Stimulated activated CD4-positive, alpha-beta T cell treated with anti-CD3 and anti-CD28 coated beads, Interleukin-2, amount 100 ng/mL, for 4 hours (primary cell): ENCODE measurements around the gene RAPGEF4.
"Not testable (repeated sequence)": the region's sequence is repeated elsewhere in the genome, so short reads cannot be mapped to it uniquely, and the experiment has no call there.

Experiments
- DNase-seq: peaks from one replicate; pipeline ENCODE4 v3.0.0-alpha.2; 2020; ENCODE audit warnings: low read depth

RAPGEF4 gene

GRCh38 chr2:173001664-173002604 is 266.3 kb downstream of the RAPGEF4 start:
- DNase-seq: no peak

- DNase-seq: no peak
Observed at GRCh38 chr2:173002751-173003541, 267.3 kb downstream of the RAPGEF4 start.

- no peak for DNase-seq
Observed at GRCh38 chr2:173008786-173009185, 273.1 kb downstream of the RAPGEF4 start.

GRCh38 chr2:173010233-173010632 is 274.6 kb downstream of the RAPGEF4 start:
- DNase-seq: no peak

- DNase-seq: no peak
Observed at GRCh38 chr2:173016451-173016850, 280.8 kb downstream of the RAPGEF4 start.

- no peak for DNase-seq
Observed at GRCh38 chr2:173017646-173018420, 282.2 kb downstream of the RAPGEF4 start.

- DNase-seq: no peak
Observed at GRCh38 chr2:173019755-173020154, 284.1 kb downstream of the RAPGEF4 start.

GRCh38 chr2:173021939-173022371 is 286.3 kb downstream of the RAPGEF4 start:
- no peak for DNase-seq

- no peak for DNase-seq
Observed at GRCh38 chr2:173023718-173024117, 288.1 kb downstream of the RAPGEF4 start.

- DNase-seq: no peak
Observed at GRCh38 chr2:173026479-173026878, 290.8 kb downstream of the RAPGEF4 start.

- DNase-seq: peak; percentile 60
Observed at GRCh38 chr2:173027181-173028128, 291.8 kb downstream of the RAPGEF4 start.

GRCh38 chr2:173028141-173028540 is 292.5 kb downstream of the RAPGEF4 start:
- DNase-seq: no peak

- DNase-seq: no peak
Observed at GRCh38 chr2:173028671-173029070, 293.0 kb downstream of the RAPGEF4 start.

- DNase-seq: no peak
Observed at GRCh38 chr2:173030561-173031490, 295.2 kb downstream of the RAPGEF4 start.

- DNase-seq: no peak
Observed at GRCh38 chr2:173032032-173032431, 296.4 kb downstream of the RAPGEF4 start.

- DNase-seq: no peak
Observed at GRCh38 chr2:173033084-173033483, 297.4 kb downstream of the RAPGEF4 start.

- no peak for DNase-seq
Observed at GRCh38 chr2:173034143-173034542, 298.5 kb downstream of the RAPGEF4 start.

GRCh38 chr2:173037245-173038120 is 301.8 kb downstream of the RAPGEF4 start:
- DNase-seq: no peak

GRCh38 chr2:173038257-173038656 is 302.6 kb downstream of the RAPGEF4 start:
- not testable (repeated sequence) for DNase-seq
